Ecto neural progenitor cell (in vitro differentiated cells): ENCODE data around the gene EPB41L4B.
"Not testable (repeated sequence)": the region's sequence is repeated elsewhere in the genome, so short reads cannot be mapped to it uniquely, and the experiment has no call there.

ENCODE experiments used
- DNase-seq: peaks from one replicate; pipeline ENCODE4 v3.0.0-alpha.2; 2018; ENCODE audit warnings: low spot score

EPB41L4B gene

DNA sequence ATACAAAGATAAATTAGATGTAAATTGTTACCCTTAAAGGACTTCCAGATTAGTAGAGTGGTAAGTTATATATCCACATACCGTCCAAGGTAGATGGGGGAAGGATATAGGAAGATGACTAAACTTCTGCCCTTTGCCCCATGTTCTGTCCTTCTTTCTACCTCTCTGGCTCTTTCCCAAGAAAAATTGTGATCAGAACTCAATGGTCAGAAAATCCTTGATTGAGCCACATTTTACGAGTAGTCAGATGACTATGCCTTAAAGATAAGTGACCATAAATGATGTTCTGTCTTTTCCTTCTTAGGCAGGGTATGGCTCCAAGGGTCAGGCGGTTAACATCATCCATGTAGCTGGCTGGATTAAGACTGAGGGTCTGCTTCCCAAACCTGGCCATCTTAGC lies 158.2 kb downstream of the EPB41L4B start:
- DNase-seq, result no peak

GRCh38 chr9:109161471-109161870 lies 159.4 kb downstream of the EPB41L4B start:
- DNase-seq, result peak; percentile 7

- DNase-seq, result no peak
Measured at GRCh38 chr9:109159583-109159982, 161.3 kb downstream of the EPB41L4B start.

GRCh38 chr9:109158651-109159050 lies 162.2 kb downstream of the EPB41L4B start:
- DNase-seq, result no peak

- no peak for DNase-seq
Measured at GRCh38 chr9:109156708-109157107, 164.2 kb downstream of the EPB41L4B start.

DNA sequence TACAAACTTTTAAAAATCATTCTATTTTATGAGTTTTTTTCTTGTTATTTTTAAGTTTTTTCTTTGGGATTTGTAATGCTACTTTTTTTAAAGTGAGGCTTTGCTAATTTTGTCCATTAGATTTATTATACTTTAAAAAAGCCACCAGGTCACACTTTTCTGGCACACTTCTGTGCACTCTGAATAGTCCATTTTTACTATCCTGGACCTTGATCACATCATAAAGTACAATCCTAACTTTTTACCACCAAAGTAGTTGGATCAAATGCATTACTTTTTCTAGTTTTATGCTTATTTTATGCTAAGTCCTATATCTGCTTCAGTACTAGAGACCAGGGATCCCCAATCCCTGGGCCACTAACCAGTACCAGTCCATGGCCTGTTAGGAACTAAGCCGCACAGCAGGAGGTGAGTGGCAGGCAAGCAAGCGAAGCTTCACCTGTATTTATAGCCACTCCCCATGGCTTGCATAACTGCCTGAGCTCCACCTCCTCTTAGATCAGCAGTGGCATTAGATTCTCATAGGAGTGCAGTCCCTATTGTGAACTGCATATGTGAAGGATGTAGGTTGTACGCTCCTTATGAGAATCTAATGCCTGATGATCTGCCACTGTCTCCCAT lies 169.8 kb downstream of the EPB41L4B start:
- DNase-seq, result no peak

DNA sequence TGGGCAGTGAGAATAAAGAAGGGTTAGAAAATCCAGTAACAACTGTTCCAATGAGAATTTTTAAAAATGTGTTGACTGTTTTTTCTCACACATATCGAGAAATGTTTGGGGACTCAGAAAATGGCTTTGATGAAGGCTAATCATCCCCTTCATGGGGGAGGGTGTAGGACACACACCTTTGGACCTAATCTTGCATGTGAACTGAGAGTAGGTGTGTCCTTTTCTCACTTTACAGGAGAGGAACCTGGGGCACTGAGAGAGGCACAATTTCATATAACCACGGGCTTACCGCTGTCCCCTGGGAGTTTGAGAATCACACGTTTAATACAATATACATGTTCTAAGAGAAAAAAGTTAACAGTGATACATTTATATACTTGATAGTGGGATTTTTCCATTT lies 171.1 kb downstream of the EPB41L4B start:
- DNase-seq, result no peak

- DNase-seq, result no peak
Measured at GRCh38 chr9:109149089-109149488, 171.8 kb downstream of the EPB41L4B start.

GRCh38 chr9:109145051-109145450 lies 175.8 kb downstream of the EPB41L4B start:
- no peak for DNase-seq

GRCh38 chr9:109143881-109144562 lies 176.8 kb downstream of the EPB41L4B start:
- DNase-seq, result no peak

GRCh38 chr9:109141375-109141774 lies 179.5 kb downstream of the EPB41L4B start:
- DNase-seq, result no peak

- no peak for DNase-seq
Measured at GRCh38 chr9:109139851-109140250, 181.0 kb downstream of the EPB41L4B start.

DNA sequence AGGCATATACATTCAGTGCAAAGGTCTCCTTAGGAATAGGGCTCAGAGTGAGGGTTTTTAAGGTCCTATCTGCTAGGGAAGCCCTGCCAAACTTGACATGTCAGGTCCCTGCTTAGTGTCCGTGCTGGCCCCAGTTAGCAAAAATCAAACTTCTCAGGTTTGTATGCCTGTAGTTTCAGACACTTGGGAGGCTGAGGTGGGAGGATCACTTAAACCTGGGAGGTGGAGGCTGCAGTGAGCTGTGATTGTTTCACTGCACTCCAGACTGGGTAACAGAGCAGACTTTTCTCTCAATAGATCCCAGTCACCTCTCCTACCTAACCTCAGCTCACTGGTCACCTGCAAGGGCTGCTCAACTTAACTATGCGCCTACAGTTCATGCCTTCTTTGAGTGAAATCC lies 182.4 kb downstream of the EPB41L4B start:
- DNase-seq, result no peak

GRCh38 chr9:109134167-109134578 lies 186.7 kb downstream of the EPB41L4B start:
- DNase-seq, result no peak

GRCh38 chr9:109133533-109133932 lies 187.3 kb downstream of the EPB41L4B start:
- DNase-seq, result no peak

DNA sequence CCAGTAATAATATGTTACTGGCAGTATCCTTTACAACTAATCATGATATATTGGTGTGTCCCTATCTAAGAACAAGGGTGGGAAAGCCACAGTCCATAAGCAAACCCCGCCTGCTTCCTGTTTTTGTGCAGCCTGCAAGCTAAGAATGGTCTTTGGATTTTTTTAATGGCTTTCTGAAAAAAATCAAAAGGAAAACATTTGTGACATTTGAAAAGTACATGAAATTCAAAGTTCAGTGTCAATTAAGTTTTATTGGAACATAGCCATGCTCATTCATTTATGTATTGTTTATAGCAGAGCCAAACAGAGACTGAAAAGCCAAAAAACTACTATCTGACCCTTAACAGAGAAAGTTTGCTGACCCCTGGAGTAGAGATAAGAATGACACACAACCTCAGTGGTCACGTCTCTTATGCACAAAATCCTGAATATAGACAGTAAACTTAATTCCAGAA lies 188.3 kb downstream of the EPB41L4B start:
- no peak for DNase-seq

- DNase-seq, result no peak
Measured at GRCh38 chr9:109129470-109130197, 191.2 kb downstream of the EPB41L4B start.

GRCh38 chr9:109126671-109127070 lies 194.2 kb downstream of the EPB41L4B start:
- not testable (repeated sequence) for DNase-seq

- DNase-seq, result no peak
Measured at GRCh38 chr9:109124121-109124520, 196.7 kb downstream of the EPB41L4B start.

- DNase-seq, result no peak
Measured at GRCh38 chr9:109122726-109123621, 197.9 kb downstream of the EPB41L4B start.
